MM.1S (cell line): ENCODE measurements around the gene OTOP3.

Source experiments
- EZH2 ChIP-seq: fragments of 300-600 bp; sonication (generic); optimal IDR thresholded peaks from 2 replicates; pipeline ENCODE3; 2017; ENCODE audit warnings: low read depth, mild to moderate bottlenecking, antibody characterized with exemption, low read length, mixed read lengths
- EZH2phosphoT487 ChIP-seq: fragments of 300-600 bp; sonication (generic); IDR thresholded peaks from 2 replicates; pipeline ENCODE4 v1.6.1; 2018; ENCODE audit warnings: antibody characterized with exemption, low read length
- TF ChIP-seq, protein P1 (sequence below): fragments of 300-600 bp; sonication (generic); IDR thresholded peaks from 2 replicates; pipeline ENCODE4 v1.5.1; 2016; ENCODE audit warnings: antibody characterized with exemption, low read length, mixed read lengths

DNA sequence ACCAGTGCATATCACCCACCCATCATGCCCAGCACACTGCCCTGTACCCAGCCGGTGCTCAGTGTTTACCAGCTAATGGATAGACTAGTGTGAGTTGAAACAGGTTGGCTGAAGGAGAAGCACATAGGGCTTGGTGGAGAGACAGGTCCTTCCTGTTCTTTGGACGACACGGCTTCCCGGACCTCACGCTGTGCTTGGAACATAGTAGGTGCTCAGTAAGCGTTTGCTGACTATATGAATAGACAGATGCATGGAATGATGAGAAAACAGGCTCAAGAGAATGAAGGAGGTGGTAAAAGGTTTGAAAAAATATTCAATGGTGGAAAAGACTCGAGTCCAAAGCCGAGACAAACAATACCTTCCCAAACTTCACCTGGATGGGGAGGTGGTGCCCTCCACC is 35.5 kb upstream of the OTOP3 start:
- no peak for TF ChIP-seq EZH2phosphoT487
- TF ChIP-seq, protein P1, sequence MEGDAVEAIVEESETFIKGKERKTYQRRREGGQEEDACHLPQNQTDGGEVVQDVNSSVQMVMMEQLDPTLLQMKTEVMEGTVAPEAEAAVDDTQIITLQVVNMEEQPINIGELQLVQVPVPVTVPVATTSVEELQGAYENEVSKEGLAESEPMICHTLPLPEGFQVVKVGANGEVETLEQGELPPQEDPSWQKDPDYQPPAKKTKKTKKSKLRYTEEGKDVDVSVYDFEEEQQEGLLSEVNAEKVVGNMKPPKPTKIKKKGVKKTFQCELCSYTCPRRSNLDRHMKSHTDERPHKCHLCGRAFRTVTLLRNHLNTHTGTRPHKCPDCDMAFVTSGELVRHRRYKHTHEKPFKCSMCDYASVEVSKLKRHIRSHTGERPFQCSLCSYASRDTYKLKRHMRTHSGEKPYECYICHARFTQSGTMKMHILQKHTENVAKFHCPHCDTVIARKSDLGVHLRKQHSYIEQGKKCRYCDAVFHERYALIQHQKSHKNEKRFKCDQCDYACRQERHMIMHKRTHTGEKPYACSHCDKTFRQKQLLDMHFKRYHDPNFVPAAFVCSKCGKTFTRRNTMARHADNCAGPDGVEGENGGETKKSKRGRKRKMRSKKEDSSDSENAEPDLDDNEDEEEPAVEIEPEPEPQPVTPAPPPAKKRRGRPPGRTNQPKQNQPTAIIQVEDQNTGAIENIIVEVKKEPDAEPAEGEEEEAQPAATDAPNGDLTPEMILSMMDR: no peak
- no peak for TF ChIP-seq EZH2
